Measurements from ENCODE around the gene TMC5.

DNA sequence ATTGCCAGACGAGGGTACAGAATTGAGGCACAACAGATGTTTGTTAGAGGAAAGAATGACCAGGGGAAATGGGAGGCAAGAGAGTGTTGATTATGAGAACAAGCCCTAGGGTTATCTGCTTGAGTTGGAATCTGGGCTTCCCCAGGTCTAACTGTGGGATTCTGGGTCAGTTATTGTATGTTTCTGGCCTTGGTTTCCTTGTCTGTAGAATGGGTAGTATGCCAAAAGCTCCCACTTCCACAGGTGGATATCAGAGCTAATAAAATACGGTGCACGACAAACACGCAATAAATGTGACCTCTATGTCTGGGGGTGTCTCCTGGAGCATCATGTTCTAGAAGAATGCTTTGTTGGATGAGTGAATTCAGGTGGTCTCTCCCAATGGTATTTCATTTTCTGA, 517 bp downstream of the TMC5 start:
- TF ChIP-seq POLR2AphosphoS5 (IDR thresholded peaks at IDR 0.05) = no peak
- TF ChIP-seq, protein P1, sequence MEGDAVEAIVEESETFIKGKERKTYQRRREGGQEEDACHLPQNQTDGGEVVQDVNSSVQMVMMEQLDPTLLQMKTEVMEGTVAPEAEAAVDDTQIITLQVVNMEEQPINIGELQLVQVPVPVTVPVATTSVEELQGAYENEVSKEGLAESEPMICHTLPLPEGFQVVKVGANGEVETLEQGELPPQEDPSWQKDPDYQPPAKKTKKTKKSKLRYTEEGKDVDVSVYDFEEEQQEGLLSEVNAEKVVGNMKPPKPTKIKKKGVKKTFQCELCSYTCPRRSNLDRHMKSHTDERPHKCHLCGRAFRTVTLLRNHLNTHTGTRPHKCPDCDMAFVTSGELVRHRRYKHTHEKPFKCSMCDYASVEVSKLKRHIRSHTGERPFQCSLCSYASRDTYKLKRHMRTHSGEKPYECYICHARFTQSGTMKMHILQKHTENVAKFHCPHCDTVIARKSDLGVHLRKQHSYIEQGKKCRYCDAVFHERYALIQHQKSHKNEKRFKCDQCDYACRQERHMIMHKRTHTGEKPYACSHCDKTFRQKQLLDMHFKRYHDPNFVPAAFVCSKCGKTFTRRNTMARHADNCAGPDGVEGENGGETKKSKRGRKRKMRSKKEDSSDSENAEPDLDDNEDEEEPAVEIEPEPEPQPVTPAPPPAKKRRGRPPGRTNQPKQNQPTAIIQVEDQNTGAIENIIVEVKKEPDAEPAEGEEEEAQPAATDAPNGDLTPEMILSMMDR (IDR thresholded peaks at IDR 0.05; ENCODE audit: poor library complexity, severe bottlenecking) = no peak
